HG03103 (cell line): ENCODE measurements around the gene IGF2R.
"Not testable (repeated sequence)": the region's sequence is repeated elsewhere in the genome, so short reads cannot be mapped to it uniquely, and the experiment has no call there.

Experiments
- ATAC-seq: cut with Tn5 transposase; IDR thresholded peaks from one replicate; pipeline ENCODE4 v1.9.1; 2021; ENCODE audit warnings: low read depth; ENCODE audit not compliant: unreplicated experiment

Gene IGF2R

DNA sequence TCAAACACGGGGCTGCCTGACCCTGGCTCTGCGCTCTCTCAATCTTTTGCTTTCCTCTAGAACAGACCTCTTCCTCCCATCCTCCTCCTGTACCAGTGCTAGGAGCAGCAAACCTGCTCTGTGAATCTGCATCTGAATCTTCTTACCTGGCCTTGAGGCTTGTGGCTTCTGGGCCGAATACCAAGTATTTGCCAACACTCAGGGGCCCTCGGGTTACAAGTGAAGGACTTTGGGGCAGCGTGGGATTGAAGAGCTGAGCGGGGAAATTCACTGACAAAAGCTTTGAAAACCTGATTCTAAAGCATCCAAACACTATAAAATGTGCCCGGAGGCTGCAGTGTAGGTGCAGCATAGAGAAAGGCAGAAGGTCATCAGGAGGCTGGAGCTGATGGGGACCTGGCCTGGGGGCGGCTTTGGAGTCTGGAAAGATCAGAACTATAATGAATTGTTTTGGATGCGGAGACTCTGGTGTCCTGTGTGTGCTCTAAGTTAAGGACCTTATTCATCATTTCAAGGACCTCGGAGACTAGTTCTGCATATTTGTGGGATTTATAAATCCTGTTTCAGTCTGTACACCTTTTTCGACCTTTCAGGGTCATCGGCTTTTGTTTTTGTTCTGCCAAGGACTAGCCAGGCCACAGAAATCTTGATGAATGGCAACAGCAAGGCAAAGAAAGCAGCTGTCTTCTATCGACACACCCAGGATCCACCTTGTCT lies 16.4 kb upstream of the IGF2R start:
- ATAC-seq = no peak

DNA sequence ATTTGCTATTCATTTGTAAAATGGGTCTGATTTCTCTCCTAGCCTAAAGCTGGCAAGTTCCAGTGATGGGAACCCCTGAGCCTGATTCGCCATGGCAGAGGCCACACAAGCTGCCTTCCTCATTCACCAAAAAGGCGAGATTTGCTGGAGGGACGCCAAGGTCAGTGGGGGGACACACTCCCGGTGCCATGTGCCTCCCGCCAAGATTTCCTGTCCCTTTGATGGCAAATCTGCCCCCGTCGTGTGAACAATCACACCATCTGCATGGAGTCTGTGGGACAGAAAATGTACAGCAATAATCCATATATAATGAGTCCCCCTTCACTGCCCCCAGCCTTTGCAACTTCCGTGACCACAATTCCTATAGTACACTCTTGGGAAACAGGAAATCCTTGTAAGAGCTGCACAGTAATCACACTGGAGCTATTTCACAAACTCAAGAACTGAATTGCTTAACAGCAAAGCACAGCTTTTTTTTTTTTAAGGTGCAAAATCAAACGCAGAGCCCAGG lies 15.7 kb upstream of the IGF2R start:
- ATAC-seq = no peak

DNA sequence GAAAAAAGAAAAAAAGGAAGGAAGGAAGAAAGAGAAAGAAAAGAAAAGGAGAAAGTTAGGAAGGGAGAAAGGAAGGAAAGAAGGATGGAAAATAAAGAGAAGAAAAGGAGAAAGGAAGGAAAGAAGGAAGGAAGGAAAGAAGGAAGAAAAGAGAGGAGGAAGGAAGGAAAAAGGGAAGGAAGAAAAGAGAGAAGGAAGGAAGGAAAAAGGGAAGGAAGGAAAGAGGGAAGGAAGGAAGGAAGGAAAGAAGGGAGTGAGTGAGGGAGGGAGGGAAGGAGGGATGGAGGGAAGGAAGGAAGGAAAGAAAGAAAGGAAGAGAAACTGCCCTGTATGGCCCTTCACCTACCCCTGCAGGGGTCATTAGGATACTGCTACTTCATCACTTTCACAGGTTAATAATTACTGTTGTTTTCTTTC lies 12.9 kb upstream of the IGF2R start:
- no peak for ATAC-seq

- ATAC-seq = no peak
Observed at GRCh38 chr6:159957071-159957673, 11.7 kb upstream of the IGF2R start.

DNA sequence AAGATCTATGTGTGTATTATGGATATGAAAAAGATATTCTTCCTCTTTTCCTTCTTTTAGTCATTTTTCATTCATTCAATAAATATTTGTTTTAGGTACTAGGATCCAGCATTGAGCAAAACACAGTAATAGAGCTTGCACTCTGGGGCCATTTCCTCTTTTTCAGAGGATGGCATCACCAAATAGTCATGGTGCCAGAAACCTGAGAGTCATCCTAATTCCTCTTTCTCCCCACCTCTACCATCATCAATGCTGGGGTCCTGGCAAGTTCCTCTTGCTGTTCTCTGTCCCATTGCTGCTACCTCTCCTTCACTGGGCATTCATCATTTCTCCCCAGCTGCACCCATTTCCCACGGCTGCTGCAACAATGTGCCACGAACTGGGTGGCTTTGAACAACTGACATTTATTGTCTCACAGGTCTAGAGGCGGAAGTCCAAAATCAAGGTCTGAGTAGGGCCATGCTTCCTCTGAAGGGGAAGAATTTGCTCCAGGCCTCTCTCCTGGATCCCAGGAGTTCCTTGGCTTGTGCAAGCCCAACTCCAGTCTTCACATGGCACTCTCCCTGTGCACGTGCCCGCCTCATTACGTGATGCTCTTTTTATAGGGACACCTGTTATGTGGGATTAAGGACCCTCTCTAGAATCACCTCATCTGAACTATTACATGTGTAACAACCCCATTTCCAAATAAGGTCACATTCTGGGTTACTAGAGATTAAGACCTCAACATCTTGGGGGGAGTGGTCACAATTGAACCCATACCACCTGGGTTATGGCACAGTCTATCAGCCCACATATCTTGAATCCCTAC lies 9.5 kb upstream of the IGF2R start:
- peak; percentile 66 for ATAC-seq

GRCh38 chr6:159959976-159960384 lies 8.9 kb upstream of the IGF2R start:
- no peak for ATAC-seq

DNA sequence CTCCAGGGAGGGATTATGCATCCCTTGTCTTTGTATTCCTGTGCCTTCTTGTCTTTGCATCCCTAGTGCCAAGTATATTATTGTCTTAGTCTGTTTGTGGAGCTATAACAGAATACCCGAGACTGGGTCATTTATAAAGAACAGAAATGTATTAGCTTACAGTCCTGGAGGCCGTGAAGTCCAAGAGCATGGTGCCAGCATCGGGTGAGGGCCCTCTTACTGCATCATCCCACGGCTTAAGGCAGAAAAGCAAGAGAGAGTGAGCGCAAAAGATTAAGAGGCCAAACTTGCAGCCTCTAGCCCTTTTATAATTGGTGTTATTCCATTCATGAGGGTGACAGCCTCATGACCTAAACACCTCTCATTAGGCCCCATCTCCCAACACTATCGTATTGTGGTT lies 8.4 kb upstream of the IGF2R start:
- ATAC-seq = no peak

GRCh38 chr6:159961528-159961927 lies 7.4 kb upstream of the IGF2R start:
- no peak for ATAC-seq

DNA sequence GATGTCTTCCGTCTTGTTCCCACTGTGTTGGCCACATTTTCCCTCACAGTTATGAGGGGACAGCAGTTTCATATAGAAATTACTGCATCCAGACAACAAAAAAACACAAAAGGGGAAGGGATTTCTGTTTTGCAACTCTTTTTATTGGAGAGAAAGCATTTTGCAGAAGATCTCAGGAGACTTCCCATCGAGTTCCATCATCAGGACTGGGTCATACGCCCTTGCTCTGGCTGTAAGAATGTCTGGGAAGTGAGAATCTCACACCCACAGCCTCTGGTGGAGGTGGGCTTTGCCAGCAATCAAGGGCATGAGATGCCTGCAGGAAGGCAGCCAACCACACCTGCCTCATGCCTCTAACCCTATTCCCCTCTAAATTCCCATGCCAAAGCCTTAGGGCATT lies 5.8 kb upstream of the IGF2R start:
- no peak for ATAC-seq

DNA sequence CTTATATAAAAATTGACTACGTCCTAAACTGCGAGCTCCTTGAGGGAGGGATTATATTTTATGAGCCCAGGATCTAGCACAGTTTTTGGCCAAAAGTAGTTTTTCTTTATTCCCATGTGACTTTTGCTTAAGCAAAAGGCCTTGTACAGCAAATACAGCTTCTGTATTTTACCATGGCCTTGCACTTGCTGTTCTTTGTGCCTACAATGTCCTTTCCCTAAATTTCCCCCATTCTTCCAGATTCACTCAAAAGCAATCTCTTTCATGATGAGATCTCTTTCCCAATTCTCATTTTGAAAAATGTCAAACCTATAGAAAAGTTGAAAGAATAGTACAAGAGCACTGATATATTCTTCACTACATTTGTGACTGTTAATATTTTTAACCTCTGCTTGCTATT lies 4.8 kb upstream of the IGF2R start:
- no peak for ATAC-seq

- no peak for ATAC-seq
Observed at GRCh38 chr6:159966339-159966738, 2.5 kb upstream of the IGF2R start.

DNA sequence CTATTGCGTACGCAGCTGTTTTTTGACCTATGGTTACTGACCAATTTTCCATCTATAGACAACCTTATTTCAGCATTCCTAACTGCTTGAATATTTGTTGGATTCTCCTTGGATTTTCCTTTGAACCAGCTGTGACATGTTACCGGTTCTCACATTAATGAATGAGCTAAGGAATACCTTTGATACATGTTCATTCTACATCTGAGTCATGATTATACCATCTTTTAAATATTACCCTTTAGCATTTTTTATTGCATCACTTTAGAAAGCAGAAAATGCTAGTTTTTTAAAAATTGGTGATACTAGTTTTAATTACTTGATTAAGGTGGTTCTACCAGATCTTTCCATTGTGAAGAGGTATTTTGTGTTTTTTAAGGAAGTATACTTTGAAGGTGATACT lies 1.9 kb upstream of the IGF2R start:
- ATAC-seq = no peak

GRCh38 chr6:159967621-159968020 lies 1.3 kb upstream of the IGF2R start:
- not testable (repeated sequence) for ATAC-seq

DNA sequence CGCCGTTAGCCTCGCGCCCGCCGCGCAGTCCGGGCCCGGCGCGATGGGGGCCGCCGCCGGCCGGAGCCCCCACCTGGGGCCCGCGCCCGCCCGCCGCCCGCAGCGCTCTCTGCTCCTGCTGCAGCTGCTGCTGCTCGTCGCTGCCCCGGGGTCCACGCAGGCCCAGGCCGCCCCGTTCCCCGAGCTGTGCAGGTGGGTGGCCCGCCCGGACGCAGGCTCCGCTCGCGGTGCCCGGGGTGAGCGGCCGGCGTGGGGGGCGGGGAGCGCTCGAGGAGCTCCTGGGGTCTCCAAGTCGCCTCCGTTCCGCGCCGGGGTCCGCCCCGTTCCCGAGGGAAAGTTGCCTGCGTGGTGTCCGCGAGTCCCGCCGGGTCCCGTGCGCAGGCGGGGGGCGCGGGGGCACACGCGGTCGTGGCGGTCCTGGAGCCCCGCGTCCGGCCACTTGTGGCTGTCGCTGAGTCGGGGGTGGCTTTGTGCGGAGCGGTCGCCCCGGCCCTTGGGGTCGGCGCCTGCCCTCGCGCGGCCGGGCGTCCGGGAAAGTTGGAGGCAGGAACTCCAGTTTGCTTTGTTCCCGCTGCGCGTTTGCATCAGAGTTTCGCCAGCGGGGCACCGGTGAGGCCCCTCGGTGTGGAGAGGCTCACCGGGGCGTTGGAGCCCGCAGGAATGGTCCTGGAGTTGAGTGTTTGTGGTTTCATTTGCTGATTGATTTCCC lies 476 bp downstream of the IGF2R start:
- peak; percentile 22 for ATAC-seq

GRCh38 chr6:159969921-159970320 lies 1.0 kb downstream of the IGF2R start:
- peak; percentile 28 for ATAC-seq

GRCh38 chr6:159970659-159971063 lies 1.8 kb downstream of the IGF2R start:
- ATAC-seq = no peak

DNA sequence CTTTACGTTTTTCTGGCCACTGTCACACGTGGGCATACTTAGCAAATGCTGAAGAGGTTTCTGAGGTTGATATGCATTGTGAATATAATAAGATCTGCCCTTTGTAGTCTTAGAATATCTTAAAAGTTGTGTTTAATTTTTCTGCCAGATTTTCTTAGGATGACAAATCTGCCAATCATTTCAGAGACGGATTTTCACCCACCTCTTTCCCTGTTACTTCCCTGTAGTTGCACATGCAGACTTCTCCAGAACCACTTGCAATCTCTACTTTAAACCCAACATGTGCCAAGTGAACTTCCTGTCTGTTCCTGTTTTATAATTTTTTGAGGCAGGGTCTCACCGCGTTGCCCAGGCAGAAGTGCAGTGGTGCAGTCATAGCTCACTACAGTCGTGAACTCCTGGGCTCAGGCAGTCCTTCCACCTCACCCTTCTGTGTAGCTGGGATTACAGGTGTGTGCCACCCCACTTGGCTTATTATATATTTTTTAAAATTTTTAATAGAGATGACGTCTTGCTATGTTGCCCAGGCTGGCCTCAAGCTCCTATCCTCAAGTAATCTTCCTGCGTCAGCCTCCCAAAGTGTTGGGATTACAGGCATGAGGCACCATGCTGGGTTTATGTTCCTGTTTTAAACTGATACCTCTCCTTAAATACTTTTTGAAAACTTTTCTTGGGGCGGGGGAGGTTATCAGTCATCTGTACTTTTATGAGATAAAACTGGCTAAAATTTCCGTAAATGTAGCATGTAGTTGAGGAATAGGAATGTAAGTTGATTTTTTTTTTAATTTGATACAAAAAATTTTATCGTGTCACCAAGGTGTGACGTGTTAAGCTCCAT lies 2.7 kb downstream of the IGF2R start:
- no peak for ATAC-seq

GRCh38 chr6:159972506-159973268 lies 3.8 kb downstream of the IGF2R start:
- no peak for ATAC-seq

- no peak for ATAC-seq
Observed at GRCh38 chr6:159973406-159973805, 4.5 kb downstream of the IGF2R start.
